GM19438 (cell line): ENCODE data around the gene APOA5.
"Not testable (repeated sequence)": the region's sequence is repeated elsewhere in the genome, so short reads cannot be mapped to it uniquely, and the experiment has no call there.

Experiments
- ATAC-seq: cut with Tn5 transposase; IDR thresholded peaks from one replicate; pipeline ENCODE4 v1.9.1; 2021; ENCODE audit warnings: low read depth; ENCODE audit not compliant: unreplicated experiment

APOA5 gene

DNA sequence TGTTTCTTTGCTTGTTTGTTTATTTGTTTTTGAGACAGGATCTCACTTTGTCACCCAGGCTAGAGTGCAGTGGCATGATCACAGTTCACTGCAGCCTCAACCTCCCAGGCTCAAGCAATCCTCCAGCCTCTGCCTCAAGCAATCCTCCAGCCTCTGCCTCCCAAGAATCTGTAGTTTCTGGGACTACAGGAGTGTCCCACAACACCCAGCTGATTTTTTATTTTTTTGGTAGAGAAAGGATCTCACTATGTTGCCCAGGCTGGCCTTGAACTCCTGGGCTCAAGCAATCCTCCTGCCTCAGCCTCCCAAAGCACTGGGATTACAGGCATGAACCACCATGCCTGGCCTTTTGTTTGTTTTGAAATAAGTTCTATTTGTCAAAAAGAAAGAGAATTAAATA is 10.0 kb upstream of the APOA5 start:
- ATAC-seq: not testable (repeated sequence)

GRCh38 chr11:116800610-116801009 is 8.9 kb upstream of the APOA5 start:
- no peak for ATAC-seq

DNA sequence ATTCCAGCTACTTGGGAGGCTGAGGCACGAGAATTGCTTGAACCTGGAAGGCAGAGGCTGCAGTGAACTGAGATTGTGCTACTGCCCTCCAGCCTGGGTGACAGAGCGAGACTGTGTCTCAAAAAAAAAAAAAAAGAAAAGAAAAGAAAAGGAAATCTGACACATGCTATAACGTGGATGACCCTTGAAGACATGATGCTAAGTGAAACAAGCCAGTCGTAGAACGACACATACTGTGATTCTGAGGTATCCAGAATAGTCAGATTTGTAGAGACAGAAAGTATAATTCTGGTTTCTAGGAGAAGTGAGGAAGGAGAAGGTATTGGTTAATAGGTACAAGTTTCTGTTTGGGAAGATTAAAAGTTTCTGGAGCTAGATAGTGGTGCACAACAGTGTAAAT is 6.7 kb upstream of the APOA5 start:
- ATAC-seq: no peak

DNA sequence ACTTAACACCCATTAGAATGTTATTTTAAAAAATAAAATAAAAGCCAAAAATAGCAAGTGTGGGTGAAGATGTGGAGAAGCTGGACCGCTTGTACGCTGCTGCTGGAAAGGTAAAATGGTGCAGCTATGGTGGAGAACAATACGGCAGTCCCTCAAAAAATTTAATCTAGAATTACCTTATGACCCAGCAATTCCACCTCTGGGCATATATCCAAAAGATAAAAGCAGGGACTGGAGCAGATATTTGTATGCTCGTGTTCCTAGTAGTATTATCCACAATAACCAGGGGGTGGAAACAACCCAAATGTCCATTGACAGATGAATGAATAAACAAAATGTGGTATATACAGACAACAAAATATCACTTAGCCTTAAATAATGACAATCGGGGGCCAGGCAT is 6.1 kb upstream of the APOA5 start:
- ATAC-seq: no peak

DNA sequence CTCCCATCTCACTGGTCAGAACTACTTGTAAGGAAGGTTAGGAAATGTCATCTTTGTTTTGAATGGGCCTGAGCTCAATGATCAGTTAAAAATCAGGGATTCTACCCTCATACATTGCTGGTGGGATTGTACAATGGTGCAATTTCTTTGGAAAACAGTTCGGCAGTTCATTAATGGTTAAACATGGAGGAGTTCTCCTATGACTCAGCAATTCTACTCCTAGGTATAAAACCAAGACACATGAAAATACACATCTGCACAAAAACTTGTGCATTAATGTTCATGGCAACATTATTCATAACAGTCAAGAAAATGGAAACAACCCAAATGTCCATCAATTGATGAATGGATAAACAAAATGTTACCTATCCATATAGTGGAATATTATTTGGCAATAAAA is 4.9 kb upstream of the APOA5 start:
- ATAC-seq: no peak

DNA sequence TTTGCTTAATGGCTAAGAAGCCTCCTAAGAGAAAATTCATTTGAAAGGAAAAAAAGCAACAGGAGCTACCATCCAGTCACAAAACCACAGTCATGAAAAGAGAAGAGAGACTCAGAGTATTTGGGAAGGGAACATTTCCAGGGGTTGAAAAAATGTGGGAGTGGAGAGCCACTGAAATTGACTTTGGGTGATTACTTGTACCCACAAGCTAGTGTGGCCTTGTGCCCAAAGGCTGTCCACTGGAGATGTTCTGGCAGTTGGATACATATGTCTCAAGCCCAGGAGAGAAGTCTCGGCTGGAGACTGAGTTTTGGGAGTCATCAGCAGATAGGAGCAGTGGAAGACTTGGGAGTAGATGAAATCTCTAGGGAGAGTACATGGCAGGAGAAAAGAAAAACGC is 3.2 kb upstream of the APOA5 start:
- no peak for ATAC-seq

DNA sequence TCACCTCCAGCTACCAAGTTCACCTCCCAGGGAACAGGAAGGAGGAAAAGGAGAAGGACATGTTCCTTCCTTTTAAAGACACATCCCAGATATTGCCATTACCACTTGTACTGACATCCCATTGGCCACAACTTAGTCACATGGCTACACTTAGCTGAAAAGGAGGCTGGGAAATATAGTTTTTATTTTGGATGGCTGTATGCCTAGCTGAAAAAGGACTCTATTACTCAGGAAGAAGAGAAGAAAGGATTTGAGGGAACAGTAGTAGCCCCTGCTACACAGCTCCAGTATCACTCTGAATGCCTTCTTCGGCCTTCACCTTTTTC is 2.1 kb upstream of the APOA5 start:
- ATAC-seq: no peak

DNA sequence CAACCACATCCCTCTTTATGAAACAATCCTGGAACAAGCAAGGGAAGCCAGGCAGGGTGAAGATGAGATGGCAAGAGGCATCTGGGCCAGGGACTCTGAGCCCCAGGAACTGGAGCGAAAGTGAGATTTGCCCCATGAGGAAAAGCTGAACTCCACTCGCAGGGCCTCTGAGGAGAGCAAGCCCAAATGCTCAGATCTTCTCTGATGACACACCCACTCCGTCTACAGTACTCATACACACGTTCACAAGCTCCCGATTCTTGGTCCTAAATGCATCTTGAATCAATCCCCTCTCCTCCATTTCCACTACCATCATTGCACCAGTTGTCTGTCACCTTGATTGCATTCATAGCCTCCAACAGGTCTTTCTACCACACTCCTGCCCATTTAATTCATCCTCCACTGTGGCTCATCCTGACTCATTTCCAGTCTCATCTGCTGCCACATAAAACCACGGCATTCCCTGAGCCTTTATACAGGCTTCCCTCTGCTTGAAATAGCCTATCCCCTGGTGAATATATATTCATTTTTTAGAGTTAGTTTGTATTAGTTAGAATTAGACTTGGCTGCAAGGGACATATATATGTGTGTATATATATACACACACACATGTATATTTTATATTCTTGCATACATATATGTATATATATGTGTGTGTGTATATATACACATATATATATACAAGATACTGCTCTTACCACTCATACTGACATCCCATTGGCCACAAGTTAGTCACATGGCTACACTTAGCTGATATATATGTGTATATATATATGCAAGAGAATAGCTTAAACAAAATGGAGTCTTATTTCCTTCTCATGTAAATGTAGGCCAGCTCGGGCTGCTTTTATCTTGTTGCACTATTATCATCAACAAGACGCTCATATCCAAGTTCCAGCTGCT is 1.4 kb upstream of the APOA5 start:
- no peak for ATAC-seq

DNA sequence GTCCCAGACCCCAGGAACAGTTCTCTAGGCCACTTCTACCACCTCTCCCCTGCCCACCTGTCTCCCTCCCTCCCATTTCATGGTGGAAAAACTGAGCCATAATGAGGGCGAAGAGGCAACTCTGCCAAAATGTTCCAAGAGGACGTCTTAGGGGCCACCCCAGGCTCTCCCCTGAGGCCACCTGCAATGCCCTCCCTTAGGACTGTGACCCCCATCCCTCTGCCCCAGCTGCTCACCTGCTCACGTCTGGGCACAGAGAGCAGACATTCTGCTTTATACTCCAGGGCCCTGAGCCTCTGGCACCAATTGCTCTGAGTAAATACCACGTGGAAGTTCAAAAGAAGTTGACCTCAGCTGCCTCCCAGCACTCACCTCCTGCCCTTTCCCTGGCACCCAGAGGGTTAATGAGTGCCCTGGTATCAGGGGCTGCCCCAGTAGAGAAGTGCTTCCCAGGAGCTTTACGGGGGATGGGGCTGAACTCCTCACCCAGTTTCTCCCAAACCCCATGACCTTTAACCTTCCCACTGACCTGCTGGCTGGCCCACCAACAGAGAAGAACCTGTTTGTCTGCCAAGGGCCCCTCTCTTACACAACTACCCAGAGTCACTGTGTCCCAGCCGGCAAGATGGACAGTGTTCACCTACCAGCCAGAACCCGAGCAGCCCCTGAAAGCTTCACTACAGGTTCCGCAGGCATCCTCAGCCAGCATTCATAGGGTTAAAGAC is 627 bp upstream of the APOA5 start:
- no peak for ATAC-seq

DNA sequence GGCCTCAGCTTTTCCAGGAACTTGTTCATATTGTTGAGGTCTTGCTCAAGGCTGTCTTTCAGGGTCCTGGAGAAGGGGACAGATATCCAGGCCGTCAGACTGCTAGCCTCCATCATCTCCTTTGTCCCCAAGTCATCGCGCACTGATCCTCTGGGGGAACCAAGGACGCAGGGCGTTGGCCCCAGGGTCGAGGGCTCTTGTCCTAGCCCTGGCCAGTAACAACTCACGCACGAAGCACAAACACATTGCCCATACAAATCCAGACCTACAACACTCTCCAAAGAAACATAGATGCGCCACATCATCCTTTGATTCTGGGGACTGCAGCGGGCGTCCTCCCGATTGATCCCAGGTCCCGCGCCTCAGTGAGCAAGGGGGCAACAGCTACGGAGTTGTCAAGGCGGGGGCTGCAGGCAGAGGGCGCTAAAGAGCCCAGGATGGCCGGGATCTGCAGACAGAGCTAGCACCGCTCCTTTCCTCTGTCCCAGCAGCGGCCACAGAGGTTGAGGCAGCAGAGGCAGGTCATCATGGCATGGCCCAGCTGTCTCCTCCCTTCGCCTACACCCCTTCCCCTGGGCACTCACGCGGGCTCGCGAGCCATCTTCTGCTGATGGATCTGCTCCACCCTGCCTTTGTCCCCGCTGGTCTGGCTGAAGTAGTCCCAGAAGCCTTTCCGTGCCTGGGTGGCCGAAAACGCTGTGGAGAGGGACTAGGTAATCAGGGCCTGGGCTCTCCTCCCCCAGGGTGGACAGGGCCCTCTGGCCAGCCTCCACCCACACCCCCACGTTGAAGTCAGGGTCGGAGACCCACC is 472 bp downstream of the APOA5 start:
- no peak for ATAC-seq

DNA sequence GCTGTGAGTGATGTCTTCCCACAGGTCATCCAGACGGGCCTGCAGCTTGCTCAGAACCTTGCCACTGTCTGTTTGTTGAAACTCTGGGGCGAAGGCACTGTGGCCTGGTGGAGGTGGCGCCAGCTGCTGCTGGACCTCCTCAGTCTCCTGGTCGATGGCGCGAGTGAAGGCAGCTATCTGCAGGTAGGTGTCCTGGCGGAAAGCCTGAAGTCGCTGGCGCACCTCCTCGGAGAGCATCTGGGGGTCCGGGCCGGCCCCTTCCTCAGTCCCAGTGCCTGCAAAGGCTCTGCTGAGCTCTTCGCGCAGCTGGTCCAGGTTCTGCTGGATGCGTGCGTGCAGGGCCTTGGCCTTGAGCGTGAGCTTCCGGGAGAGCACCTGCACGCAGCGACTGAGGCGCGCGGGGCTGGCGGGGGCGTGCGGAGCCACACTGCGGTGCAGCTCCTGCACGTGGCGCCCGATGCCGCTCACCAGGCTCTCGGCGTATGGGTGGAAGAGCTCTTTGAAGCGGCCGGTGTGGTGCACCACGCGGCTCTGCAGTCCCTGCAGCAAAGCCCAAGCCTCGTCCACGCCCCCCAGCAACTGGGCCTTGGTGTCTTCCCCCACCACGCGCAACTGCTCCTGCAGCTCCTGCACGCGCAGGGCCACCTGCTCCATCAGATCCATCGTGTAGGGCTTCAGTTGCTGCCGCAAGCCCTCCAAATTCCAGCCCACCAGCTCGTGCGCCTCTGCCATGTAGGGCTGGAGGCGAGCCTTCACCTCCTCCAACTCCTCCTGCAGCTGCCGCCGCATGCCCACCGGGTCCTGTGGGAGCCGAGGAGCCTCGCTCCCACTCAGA is 1.3 kb downstream of the APOA5 start:
- no peak for ATAC-seq

DNA sequence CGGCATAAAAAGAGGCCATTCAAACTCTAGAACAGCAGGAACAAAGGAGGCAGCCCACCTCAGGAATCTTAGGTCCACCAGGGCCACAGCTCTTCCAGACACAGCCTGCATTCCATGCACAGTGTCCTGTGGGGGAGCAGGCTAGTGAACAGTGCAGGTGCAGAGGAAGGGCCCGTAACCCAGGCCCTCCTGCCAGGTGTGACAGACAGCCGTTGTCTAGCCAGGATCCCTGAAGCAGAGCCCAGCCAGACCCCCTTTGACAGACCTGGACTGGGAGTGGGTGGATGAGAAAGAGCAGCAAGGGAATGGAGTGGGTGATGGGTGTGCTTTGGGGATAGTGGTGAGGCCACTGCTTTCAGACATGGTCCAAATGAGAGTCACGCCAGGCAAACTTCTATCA is 2.7 kb downstream of the APOA5 start:
- ATAC-seq: no peak

DNA sequence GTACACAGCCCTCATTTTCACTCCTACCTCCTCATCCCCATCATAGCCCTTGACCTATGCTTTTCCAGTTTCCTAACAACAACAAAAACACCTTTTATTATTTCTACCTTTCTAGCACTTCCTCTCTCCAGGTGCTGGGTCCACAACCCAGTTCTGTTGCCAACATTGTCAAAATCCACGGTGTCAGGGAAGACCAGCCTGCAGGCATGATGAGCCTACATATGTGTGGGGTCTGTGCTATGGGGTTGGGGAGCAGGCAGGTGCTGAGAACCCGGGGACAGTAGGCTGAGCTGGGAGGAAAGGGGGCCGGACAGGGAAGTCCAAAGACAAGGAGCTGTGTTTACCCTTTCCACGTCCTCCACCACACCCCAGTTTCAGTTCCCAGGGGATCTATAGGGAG is 3.1 kb downstream of the APOA5 start:
- ATAC-seq: no peak

DNA sequence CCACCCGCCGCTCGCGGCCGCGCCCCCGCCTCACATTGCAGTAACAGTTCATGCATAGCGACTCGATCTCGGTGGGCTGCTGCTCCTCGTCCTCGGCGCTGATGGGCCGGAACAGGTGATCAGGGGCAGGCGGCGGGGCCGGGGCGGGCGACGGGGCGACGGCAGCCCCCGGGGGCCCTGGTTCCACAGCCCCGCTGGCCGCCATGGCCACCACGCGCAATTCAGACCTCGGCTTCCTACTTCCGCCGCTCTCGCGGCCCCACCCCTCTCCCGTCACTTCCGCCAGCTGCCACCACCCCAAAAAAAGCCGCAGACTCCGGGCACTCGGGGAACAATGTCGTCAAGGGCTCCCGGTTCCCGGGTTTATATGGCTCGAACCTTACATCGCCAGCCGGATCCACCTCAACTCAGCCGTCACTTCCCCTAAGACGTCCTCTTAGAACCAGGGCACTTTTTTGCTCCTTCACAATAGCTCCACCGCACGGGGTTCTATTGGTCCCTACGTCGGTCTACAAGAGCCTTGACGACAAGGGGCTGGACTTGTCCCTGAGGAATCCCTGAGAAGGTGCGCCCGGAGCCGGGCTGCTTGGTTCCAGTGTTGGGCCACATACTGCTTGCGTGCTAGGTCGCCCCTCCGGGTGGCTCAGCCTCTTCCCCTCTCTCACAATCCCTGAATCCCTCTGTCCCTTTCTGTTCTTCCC is 3.7 kb downstream of the APOA5 start, which contains the start of gene ZPR1:
Gene ZPR1 (minus strand): TSS at position 238 of the 701 bp plus-strand sequence. CDS start 33 bp downstream, at position 205.
- ATAC-seq: peak; percentile 96

GRCh38 chr11:116787436-116787785 is 4.3 kb downstream of the APOA5 start:
- ATAC-seq: no peak

GRCh38 chr11:116786966-116787365 is 4.7 kb downstream of the APOA5 start:
- ATAC-seq: no peak

DNA sequence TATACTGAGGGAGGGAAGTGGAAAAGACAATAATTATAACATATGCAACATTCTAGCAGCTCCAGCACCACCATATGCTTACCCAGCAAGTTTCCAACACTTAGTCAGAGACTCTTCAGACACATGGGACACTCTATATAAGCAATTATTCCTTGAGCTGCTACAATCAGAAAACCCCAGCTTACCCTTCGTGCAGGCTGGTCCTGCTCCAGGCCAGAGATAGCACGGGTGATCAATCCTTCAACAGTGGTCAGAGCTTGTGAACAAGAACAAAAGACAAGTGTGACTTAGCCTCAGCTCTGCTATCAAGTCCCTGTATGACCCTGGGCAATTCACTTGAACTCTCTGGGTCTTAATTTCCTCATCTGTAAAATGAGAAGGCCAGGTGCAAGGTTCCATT is 5.4 kb downstream of the APOA5 start:
- no peak for ATAC-seq

DNA sequence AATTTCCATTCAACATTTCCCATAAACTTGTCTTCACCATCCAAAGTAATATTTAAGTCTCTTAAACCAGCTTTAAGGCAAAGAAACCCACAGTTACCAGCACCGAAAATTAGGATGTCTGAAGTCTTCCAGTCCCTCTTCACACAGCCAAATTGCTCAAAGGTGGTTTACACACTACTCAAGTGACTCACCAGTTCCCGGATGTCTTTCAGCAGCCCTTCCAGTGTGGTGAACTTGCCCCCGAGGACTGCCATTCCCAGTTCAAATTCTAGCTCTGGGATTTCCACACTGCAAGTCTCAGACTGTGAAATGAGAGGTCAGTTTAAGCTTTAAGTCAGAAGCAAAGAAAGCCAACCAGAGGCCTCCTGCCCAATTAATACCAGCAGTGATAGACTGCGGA is 9.0 kb downstream of the APOA5 start:
- ATAC-seq: no peak

DNA sequence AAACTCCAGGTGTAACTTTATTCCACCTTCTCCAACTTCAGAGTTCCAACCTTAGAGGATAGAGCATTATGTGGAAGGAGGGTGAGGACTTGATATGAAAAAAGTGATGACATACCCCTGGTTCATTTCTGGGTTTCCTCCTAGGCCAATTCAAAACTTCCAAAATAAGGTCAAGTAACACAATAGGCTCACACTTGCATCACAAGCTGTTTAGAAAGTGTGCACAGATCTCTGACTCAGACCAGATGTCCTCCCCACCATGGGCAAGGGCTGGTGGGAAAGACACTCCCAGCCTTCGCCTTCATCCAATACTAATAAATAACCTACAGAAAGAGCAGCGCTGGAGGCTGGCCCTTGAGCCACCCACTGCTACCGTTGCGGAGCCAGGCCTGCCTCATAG is 13.1 kb downstream of the APOA5 start:
- no peak for ATAC-seq

GRCh38 chr11:116777056-116777455 is 14.6 kb downstream of the APOA5 start:
- ATAC-seq: no peak
